HG03460 (cell line): ENCODE data around the gene NAP1L1.
"Not testable (repeated sequence)": the region's sequence is repeated elsewhere in the genome, so short reads cannot be mapped to it uniquely, and the experiment has no call there.

ENCODE experiments used
- ATAC-seq: cut with Tn5 transposase; IDR thresholded peaks from one replicate; pipeline ENCODE4 v1.9.1; 2021; ENCODE audit not compliant: unreplicated experiment

The NAP1L1 gene

DNA sequence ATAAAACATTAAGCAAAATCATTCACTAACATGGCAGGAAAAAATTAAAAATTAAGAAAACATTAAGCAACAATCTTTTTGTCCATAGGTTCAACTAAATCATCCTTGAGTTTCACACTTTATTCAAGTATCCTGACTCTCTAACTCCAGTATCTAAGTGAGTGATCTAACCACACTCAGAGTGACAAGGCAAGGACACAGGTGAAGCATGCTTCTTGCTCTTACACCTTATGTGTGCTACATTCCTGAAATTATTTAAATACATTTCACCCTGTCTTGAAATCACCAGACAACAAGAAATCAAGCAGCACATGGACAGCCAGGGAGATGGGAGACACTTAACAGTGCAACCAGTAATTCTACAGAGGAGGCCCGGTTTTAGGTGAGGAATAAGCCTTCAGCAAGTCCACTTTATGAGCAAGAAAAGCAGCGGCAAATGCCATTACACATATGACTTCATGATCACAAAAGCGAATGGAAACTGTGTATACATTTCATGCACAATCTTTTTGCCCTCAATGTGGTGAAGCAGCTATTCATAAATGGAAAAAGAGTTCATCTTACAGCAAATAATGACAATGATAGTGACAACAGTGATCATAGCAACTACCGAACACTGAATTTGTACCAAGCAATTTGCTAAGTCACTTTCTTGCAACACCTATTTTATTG is 90.3 kb downstream of the NAP1L1 start:
- no peak for ATAC-seq

DNA sequence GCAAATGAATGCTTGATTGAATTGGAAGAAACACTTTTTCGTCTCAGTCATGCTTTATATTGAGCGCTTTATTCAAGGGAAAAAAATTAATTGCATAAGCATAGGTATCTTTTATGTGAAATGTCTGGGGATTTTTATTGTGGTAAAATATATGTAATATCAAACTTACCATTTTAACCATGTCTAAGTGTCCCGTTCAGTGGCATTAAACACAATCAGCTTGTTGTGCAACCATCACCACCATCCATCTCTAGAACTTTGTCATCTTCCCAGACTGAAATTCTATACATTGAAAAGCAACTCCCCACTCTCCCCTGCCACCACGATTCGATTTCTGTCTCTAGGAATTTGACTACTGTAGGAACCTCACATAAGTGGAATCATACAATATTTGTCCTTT is 92.7 kb downstream of the NAP1L1 start:
- no peak for ATAC-seq

DNA sequence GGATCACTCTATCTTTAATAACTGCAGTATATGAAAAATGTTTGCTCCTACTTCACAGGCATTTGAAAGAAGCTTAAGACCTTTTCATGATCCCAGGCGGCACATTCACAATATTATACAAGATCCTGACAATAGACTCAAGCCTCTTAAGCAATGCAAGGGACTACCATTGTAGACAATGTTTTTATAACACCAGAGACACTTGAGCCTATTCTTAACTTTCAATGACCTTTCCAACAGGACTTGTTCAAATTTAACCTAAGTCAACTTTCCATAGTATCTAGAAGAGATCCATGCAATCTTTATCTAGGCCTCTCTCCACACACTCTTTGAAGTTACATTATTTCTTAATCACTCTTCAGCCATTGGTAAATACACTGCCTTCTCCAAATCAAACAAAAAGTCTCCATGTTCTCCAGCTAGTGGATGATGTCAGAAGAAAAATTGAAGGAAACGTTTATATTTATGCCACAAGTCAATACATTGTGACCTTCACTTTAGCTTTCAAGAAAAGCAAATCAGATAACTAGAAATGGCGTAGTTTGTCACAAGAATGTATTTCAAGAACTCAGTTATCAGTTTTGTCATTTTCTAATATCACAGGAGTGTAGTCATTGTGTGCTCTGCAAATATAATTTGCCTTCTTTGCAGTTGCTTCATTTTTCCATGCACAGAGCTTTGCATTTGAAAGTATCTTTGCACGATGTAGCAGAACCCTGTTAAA is 94.1 kb downstream of the NAP1L1 start:
- no peak for ATAC-seq

DNA sequence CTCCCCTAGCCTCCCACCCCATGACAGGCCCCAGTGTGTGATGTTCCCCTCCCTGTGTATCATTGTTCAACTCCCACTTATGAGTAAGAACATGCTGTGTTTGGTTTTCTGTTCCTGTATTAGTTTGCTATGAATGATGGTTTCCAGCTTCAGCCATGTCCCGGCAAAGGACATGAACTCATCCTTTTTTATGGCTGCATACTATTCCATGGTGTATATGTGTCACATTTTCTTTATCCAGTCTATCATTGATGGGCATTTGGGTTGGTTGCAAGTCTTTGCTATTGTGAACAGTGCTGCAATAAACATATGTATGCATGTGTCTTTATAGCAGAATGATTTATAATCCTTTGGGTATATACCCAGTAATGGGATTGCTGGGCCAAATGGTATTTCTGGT is 96.8 kb downstream of the NAP1L1 start:
- not testable (repeated sequence) for ATAC-seq
